SU-DHL-6 (cell line): Measurements from ENCODE around the gene PHACTR1.

Source experiments
- EZH2phosphoT487 ChIP-seq: fragments of 200-600 bp; sonication (generic), shearing (Covaris generic); conservative IDR thresholded peaks from 2 replicates; pipeline ENCODE4 v1.6.1; 2018; ENCODE audit warnings: mild to moderate bottlenecking, antibody characterized with exemption, low read length, moderate library complexity, mixed read lengths
- TF ChIP-seq, protein P1 (sequence below): fragments of 200-600 bp; sonication (generic); IDR thresholded peaks from one replicate; pipeline ENCODE4 v1.5.1; 2017; ENCODE audit warnings: antibody characterized with exemption, mild to moderate bottlenecking, low read length, moderate library complexity; ENCODE audit not compliant: insufficient read depth, poor library complexity, severe bottlenecking

DNA sequence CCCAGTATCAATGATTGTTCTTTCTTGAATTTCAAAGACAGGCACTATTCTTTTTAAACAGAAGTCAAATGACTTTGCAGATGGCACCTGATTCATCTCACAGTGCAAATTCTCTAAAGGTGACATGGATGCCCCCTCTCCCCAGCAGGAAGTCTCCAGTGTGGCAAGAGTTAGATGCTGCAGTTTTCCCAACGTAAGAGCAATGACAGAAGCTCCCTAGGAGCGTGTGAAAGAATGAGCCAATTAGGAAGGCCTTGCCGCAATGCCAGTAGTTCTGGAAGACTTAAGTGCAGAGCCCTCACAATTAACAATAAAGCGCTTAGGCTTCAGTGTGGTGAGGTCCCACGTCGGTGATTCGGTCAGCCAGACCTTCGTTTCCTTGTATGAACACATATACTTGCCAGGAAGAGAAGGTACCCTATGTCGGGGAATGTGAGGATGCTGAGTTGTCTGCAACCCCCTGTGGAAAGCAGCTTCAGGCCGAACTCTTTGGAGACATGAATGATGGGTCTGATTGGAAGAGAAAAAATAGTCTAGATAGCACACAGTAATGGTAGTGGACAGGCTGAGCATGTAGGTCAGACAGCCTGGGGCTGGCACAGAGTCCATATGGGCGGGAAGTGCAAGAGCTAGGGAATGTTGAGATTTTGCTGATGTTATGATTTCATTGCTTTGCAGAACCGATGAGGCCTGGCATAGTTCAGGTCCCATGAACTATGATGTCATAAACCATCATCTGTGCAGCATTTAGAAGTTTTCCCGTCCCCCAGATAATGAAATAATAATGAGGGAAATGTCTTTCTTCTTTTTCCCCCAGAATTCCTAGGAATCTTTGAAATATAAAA is 132.6 kb downstream of the PHACTR1 start:
- no peak for TF ChIP-seq EZH2phosphoT487
- TF ChIP-seq, protein P1, sequence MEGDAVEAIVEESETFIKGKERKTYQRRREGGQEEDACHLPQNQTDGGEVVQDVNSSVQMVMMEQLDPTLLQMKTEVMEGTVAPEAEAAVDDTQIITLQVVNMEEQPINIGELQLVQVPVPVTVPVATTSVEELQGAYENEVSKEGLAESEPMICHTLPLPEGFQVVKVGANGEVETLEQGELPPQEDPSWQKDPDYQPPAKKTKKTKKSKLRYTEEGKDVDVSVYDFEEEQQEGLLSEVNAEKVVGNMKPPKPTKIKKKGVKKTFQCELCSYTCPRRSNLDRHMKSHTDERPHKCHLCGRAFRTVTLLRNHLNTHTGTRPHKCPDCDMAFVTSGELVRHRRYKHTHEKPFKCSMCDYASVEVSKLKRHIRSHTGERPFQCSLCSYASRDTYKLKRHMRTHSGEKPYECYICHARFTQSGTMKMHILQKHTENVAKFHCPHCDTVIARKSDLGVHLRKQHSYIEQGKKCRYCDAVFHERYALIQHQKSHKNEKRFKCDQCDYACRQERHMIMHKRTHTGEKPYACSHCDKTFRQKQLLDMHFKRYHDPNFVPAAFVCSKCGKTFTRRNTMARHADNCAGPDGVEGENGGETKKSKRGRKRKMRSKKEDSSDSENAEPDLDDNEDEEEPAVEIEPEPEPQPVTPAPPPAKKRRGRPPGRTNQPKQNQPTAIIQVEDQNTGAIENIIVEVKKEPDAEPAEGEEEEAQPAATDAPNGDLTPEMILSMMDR, result no peak
